Effector memory CD8-positive, alpha-beta T cell (primary cell): ENCODE results near the gene CRK.

Experiments
- ATAC-seq: fragments of 150-1000 bp; cut with Tn5 transposase; replicated peaks from 2 replicates; pipeline ENCODE4 v1.10.0; 2021; ENCODE audit warnings: mild to moderate bottlenecking, moderate library complexity
- DNase-seq, 3 experiments: peaks; one replicate each; pipeline ENCODE4 v3.0.0; 2021
- H3K27ac Mint-ChIP-seq, 2 donors: one replicate each; pipeline ENCODE4 v1.8.0; 2022; ENCODE audit warnings: mild to moderate bottlenecking in 2 of 2, mixed read lengths in 2 of 2, moderate library complexity in 2 of 2
- H3K27me3 Mint-ChIP-seq, 2 donors: one replicate each; pipeline ENCODE4 v1.8.0; 2022; ENCODE audit warnings: mixed read lengths in 2 of 2
- H3K36me3 Mint-ChIP-seq: one replicate; pipeline ENCODE4 v1.8.0; 2022; ENCODE audit warnings: mild to moderate bottlenecking, moderate library complexity, mixed read lengths; ENCODE audit not compliant: insufficient read depth
- H3K4me1 Mint-ChIP-seq, 2 donors: one replicate each; pipeline ENCODE4 v1.8.0; 2022; ENCODE audit warnings: low read depth in 2 of 2, mixed read lengths in 2 of 2
- H3K4me3 Mint-ChIP-seq, 2 donors: one replicate each; pipeline ENCODE4 v1.8.0; 2022; ENCODE audit warnings: mild to moderate bottlenecking in 2 of 2, mixed read lengths in 2 of 2, moderate library complexity in 2 of 2
- H3K9me3 Mint-ChIP-seq, 2 donors: one replicate each; pipeline ENCODE4 v1.8.0; 2022; ENCODE audit warnings: mixed read lengths in 2 of 2

Gene CRK

GRCh38 chr17:1374431-1375177 lies 81.4 kb downstream of the CRK start:
- Mint-ChIP-seq H3K36me3 (peaks cover 37% of the 10 kb centered on the region), H3K9me3 (no peaks in the 10 kb centered on the region), H3K27ac (peak overlapping the region; percentile 40 to 82), H3K4me3 (peak overlapping the region; percentile 36 to 65), H3K27me3 (no peaks in the 10 kb centered on the region), H3K4me1 (peaks cover 60 to 70% of the 10 kb centered on the region in 2 donors)
- no peak for DNase-seq
- ATAC-seq = peak; percentile 66

- ATAC-seq (no peak), DNase-seq (no peak)
- Mint-ChIP-seq H3K4me3 (peak overlapping the region; percentile 36 to 65), H3K9me3 (no peaks in the 10 kb centered on the region), H3K27ac (no peak overlapping the region), H3K36me3 (peaks cover 40% of the 10 kb centered on the region), H3K4me1 (peaks cover 59 to 66% of the 10 kb centered on the region in 2 donors), H3K27me3 (no peaks in the 10 kb centered on the region)
These were observed 82.3 kb downstream of the CRK start for GRCh38 chr17:1373707-1374237.

GRCh38 chr17:1372618-1373017 lies 83.4 kb downstream of the CRK start:
- ATAC-seq (no peak), DNase-seq (no peak)
- Mint-ChIP-seq H3K36me3 (peaks cover 44% of the 10 kb centered on the region), H3K9me3 (no peaks in the 10 kb centered on the region), H3K27me3 (no peaks in the 10 kb centered on the region), H3K4me3 (no peak overlapping the region), H3K4me1 (peaks cover 58 to 62% of the 10 kb centered on the region in 2 donors), H3K27ac (peak overlapping the region; percentile 17 to 49)

- Mint-ChIP-seq H3K27me3 (no peaks in the 10 kb centered on the region), H3K36me3 (peaks cover 48% of the 10 kb centered on the region), H3K27ac (peak overlapping the region in 1 of 2 donors; percentile 49), H3K4me1 (peaks cover 58 to 62% of the 10 kb centered on the region in 2 donors), H3K4me3 (no peak overlapping the region), H3K9me3 (no peaks in the 10 kb centered on the region)
- DNase-seq = no peak
- ATAC-seq = no peak
These were observed 84.0 kb downstream of the CRK start for GRCh38 chr17:1371893-1372590.
